Neuron (in vitro differentiated cells): ENCODE data around the gene FLRT1.
A peak's percentile ranks its signal among the peaks of the same experiment; 100 is the strongest.

Experiments used
- H2AFZ ChIP-seq: one replicate; pipeline ENCODE4 v1.6.1; 2013; ENCODE audit warnings: low read depth, mild to moderate bottlenecking, inconsistent platforms, low read length, moderate library complexity
- H3K27me3 ChIP-seq: one replicate; pipeline ENCODE4 v1.6.1; 2013; ENCODE audit warnings: low read length; ENCODE audit not compliant: insufficient read depth
- H3K36me3 ChIP-seq: one replicate; pipeline ENCODE4 v1.6.1; 2013; ENCODE audit warnings: low read length; ENCODE audit not compliant: insufficient read depth
- H3K4me1 ChIP-seq: one replicate; pipeline ENCODE4 v1.6.1; 2013; ENCODE audit warnings: low read length; ENCODE audit not compliant: insufficient read depth
- H3K4me3 ChIP-seq: 2 replicates; pipeline ENCODE4 v1.5.1; 2013; ENCODE audit warnings: mild to moderate bottlenecking, low read length, moderate library complexity
- H3K9me3 ChIP-seq: one replicate; pipeline ENCODE4 v1.6.1; 2013; ENCODE audit warnings: low read length

FLRT1 gene

DNA sequence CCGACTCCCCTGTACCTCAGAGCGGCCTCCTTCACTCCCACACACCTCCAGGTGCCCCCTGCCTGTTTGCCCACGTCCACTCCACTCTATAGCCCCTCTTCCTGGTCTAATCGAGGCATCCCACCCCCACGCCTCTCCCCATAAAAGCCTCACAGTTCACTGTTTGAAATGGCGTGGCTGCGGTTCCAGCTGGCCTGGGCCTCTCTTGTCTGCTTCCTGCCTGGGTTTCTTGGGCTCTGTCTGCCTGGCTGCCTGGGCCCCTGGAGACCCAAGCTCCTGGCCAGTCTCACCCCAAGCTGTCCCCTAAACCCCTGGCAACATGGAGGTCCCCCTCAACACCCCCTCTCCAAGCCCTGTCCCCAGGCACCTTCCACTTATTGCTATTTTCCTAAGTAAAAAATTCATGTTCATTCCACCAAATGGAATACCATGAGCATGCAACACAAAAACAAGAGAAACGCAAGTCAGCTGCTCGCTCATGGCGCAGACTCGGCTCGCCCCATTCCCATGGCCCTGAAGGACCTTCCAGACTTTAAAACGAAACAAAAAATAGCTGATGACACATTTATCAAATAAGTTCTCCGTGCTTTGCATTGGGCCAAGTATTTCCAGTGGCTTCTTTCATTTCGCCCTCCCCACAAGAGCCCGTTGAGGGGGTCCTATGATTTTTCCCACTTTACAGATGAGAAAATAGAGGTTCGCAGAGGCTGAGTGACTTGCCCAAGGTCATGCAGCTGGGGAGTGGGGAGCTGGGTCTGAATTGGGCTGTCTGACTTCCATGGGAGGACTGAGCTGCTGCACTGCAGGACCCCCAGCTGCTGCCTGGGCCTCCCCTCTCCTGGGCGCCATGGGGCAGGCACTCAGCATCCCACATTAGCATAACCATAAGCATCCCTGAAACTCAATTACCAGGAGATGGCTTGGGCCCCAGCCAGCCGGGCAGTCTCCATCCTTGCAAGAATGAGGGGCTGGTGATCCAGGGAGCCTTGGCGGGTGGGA is 11.7 kb upstream of the FLRT1 start:
- Histone ChIP-seq H3K4me1 (peaks cover 50% of the 10 kb centered on the region), H3K36me3 (no peaks in the 10 kb centered on the region), H3K4me3 (no peak overlapping the region)

DNA sequence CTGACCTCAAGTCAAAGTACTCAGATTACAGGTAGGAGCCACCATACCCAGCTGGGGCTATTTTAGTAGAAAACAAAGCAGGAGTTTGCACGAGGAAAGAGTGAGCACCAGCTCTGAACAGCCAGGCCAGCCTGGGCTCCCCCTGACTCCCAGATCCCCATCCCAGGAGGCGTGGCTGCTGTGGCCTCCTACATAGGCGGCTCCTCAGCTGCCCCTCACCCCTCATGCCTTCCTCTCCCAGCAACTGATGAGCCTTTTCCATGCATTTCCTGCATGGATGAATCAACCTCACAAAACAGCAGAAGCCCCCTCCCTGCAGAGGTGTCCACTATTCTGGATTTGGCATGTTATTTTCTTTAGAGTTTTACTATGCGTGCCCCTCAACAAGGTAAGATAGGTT is 10.5 kb upstream of the FLRT1 start:
- Histone ChIP-seq H3K9me3 (no peaks in the 10 kb centered on the region), H3K4me1 (peaks cover 62% of the 10 kb centered on the region), H2AFZ (no peak overlapping the region), H3K36me3 (no peaks in the 10 kb centered on the region), H3K4me3 (no peak overlapping the region), H3K27me3 (peaks cover 3% of the 10 kb centered on the region)

More for the DNA sequence above, 11.7 kb upstream of the FLRT1 start:
- Histone ChIP-seq H3K9me3 (no peaks in the 10 kb centered on the region), H2AFZ (no peak overlapping the region), H3K27me3 (peaks cover 3% of the 10 kb centered on the region)

DNA sequence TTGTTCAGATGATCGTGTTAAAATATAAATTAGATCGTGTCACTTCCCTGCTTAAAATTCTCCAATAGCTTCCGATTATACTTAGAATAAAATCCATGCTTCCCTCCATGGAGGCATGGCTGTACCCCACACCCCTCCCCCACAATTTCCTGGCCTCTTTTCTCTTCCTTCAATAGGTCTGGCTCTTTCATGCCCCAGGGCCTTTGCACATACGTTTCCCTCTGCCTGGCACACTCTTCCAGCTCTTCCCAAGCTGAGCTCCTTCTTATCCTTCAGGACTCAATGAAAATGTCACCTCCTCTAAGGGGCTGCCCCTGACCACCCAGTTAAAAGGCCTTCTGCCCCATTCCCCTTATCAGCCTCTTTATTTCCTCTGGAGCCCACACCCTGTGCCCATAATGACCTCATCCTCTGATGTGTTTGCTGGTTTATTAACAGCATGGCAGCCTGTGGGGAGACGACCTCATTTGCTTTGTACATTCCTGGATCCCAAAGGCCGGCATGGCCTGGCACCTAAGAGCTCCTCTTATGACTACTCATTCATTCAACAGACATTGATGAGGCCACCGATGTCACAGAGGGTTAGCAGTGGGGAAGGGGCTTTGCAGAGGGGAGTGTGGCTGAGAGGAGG is 9.0 kb upstream of the FLRT1 start:
- peaks cover 63% of the 10 kb centered on the region for H3K4me1 ChIP-seq
- H3K36me3 ChIP-seq: no peaks in the 10 kb centered on the region
- H3K27me3 ChIP-seq: no peaks in the 10 kb centered on the region
- no peak overlapping the region for H3K4me3 ChIP-seq
- no peak overlapping the region for H2AFZ ChIP-seq
- H3K9me3 ChIP-seq: no peaks in the 10 kb centered on the region

GRCh38 chr11:64027651-64028397 is 7.9 kb upstream of the FLRT1 start:
- Histone ChIP-seq H3K9me3 (no peaks in the 10 kb centered on the region), H2AFZ (no peak overlapping the region), H3K27me3 (no peaks in the 10 kb centered on the region), H3K36me3 (no peaks in the 10 kb centered on the region), H3K4me1 (peaks cover 55% of the 10 kb centered on the region), H3K4me3 (peak overlapping the region; percentile 30)

GRCh38 chr11:64028398-64029115 is 7.2 kb upstream of the FLRT1 start:
- peaks cover 55% of the 10 kb centered on the region for H3K4me1 ChIP-seq
- H2AFZ ChIP-seq: no peak overlapping the region

GRCh38 chr11:64029773-64030172 is 6.0 kb upstream of the FLRT1 start:
- H3K27me3 ChIP-seq: peaks cover 1% of the 10 kb centered on the region
- peaks cover 51% of the 10 kb centered on the region for H3K4me1 ChIP-seq
- no peak overlapping the region for H2AFZ ChIP-seq
- no peaks in the 10 kb centered on the region for H3K9me3 ChIP-seq
- H3K36me3 ChIP-seq: no peaks in the 10 kb centered on the region
- no peak overlapping the region for H3K4me3 ChIP-seq

More at GRCh38 chr11:64028398-64029115, 7.2 kb upstream of the FLRT1 start:
- Histone ChIP-seq H3K27me3 (no peaks in the 10 kb centered on the region), H3K9me3 (no peaks in the 10 kb centered on the region), H3K36me3 (no peaks in the 10 kb centered on the region), H3K4me3 (peak overlapping the region; percentile 30)

GRCh38 chr11:64031001-64031400 is 4.7 kb upstream of the FLRT1 start:
- no peak overlapping the region for H3K4me3 ChIP-seq
- no peaks in the 10 kb centered on the region for H3K36me3 ChIP-seq
- H3K27me3 ChIP-seq: peaks cover 7% of the 10 kb centered on the region
- no peak overlapping the region for H2AFZ ChIP-seq
- H3K4me1 ChIP-seq: peaks cover 49% of the 10 kb centered on the region
- H3K9me3 ChIP-seq: no peaks in the 10 kb centered on the region

- H3K4me1 ChIP-seq: peaks cover 55% of the 10 kb centered on the region
- no peaks in the 10 kb centered on the region for H3K36me3 ChIP-seq
- no peaks in the 10 kb centered on the region for H3K9me3 ChIP-seq
- H3K4me3 ChIP-seq: no peak overlapping the region
- no peak overlapping the region for H2AFZ ChIP-seq
- H3K27me3 ChIP-seq: peaks cover 9% of the 10 kb centered on the region
These were observed 3.7 kb upstream of the FLRT1 start for GRCh38 chr11:64032050-64032449.

GRCh38 chr11:64034411-64034811 is 1.3 kb upstream of the FLRT1 start:
- H3K9me3 ChIP-seq: no peaks in the 10 kb centered on the region
- H3K27me3 ChIP-seq: peaks cover 29% of the 10 kb centered on the region
- H3K36me3 ChIP-seq: no peaks in the 10 kb centered on the region
- no peak overlapping the region for H2AFZ ChIP-seq
- H3K4me1 ChIP-seq: peaks cover 39% of the 10 kb centered on the region
- no peak overlapping the region for H3K4me3 ChIP-seq

GRCh38 chr11:64035081-64035524 is 628 bp upstream of the FLRT1 start:
- no peak overlapping the region for H2AFZ ChIP-seq
- no peaks in the 10 kb centered on the region for H3K9me3 ChIP-seq
- no peaks in the 10 kb centered on the region for H3K36me3 ChIP-seq
- H3K4me3 ChIP-seq: peak overlapping the region; percentile 40
- H3K27me3 ChIP-seq: peaks cover 30% of the 10 kb centered on the region
- peaks cover 33% of the 10 kb centered on the region for H3K4me1 ChIP-seq

- Histone ChIP-seq H2AFZ (peak overlapping the region; percentile 32), H3K27me3 (peaks cover 30% of the 10 kb centered on the region), H3K4me3 (peak overlapping the region; percentile 40)
These were observed 626 bp downstream of the FLRT1 start for GRCh38 chr11:64036087-64037026.

More at GRCh38 chr11:64036087-64037026, 626 bp downstream of the FLRT1 start:
- Histone ChIP-seq H3K36me3 (no peaks in the 10 kb centered on the region), H3K4me1 (peaks cover 34% of the 10 kb centered on the region), H3K9me3 (no peaks in the 10 kb centered on the region)
